IMR-90 (cell line): ENCODE results near the gene GNAI1. TPM values are rescaled to one million over a fixed set of nuclear protein-coding genes. Genes with fewer than 3 reads are reported as not detected.

ENCODE experiments used
- ATAC-seq: fragments of 200-7000 bp; cut with Tn5 transposase; 2 replicates; pipeline ENCODE4 v1.9.1; 2020; ENCODE audit warnings: low read depth, mild to moderate bottlenecking, moderate library complexity
- BruUV-seq: library from RNA; stranded (reverse); fragments of 400-500 nt; replicated peaks from 2 replicates; lab custom pipeline; 2021; lab: Mats Ljungman, UMichigan
- CTCF ChIA-PET: fragments of 300-600 bp; formaldehyde crosslinking; extraction: SDS; loops from one replicate; lab custom pipeline; 2021; ENCODE audit warnings: antibody characterized with exemption; lab: Yijun Ruan, JAX
- POLR2A ChIA-PET: fragments of 300-600 bp; sonication (Branson Sonifier 250); formaldehyde crosslinking; loops from one replicate; lab custom pipeline; 2022; ENCODE audit warnings: antibody characterized with exemption; ENCODE audit not compliant: unreplicated experiment; lab: Charles Lee
- DNase-seq: peaks from one replicate; pipeline ENCODE4 v3.0.0; 2013
- H2AFZ ChIP-seq: replicated peaks from 2 replicates; pipeline ENCODE3; 2013; ENCODE audit warnings: low read length, mild to moderate bottlenecking; ENCODE audit not compliant: poor library complexity
- H2AK5ac ChIP-seq: 2 replicates; pipeline ENCODE4 v1.6.1; 2013; ENCODE audit warnings: low read depth, low read length, inconsistent platforms
- H2AK9ac ChIP-seq: replicated peaks from 2 replicates; pipeline ENCODE3; 2013; ENCODE audit warnings: mild to moderate bottlenecking, low read depth, low read length, moderate library complexity; ENCODE audit not compliant: poor library complexity
- H2BK120ac ChIP-seq: 2 replicates; pipeline ENCODE4 v1.6.1; 2013; ENCODE audit warnings: low read depth, low read length, inconsistent platforms
- H2BK15ac ChIP-seq: 3 replicates; pipeline ENCODE4 v1.6.1; 2013; ENCODE audit warnings: low read depth, low read length, inconsistent platforms
- H2BK20ac ChIP-seq: 2 replicates; pipeline ENCODE4 v1.6.1; 2013; ENCODE audit warnings: low read depth, mild to moderate bottlenecking, inconsistent platforms, low read length, moderate library complexity
- H2BK5ac ChIP-seq: 2 replicates; pipeline ENCODE4 v1.6.1; 2013; ENCODE audit warnings: mild to moderate bottlenecking, low read depth, low read length, inconsistent platforms; ENCODE audit not compliant: poor library complexity, severe bottlenecking
- H3K14ac ChIP-seq: replicated peaks from 2 replicates; pipeline ENCODE4 v1.6.1; 2013; ENCODE audit warnings: low read depth, low read length, inconsistent platforms
- H3K18ac ChIP-seq: 2 replicates; pipeline ENCODE4 v1.6.1; 2013; ENCODE audit warnings: low read depth, low read length, control low read depth
- H3K23ac ChIP-seq: 2 replicates; pipeline ENCODE4 v1.6.1; 2013; ENCODE audit warnings: low read depth, low read length, inconsistent platforms
- H3K27ac ChIP-seq: 2 replicates; pipeline ENCODE4 v1.5.1; 2013; ENCODE audit warnings: mild to moderate bottlenecking, control low read depth, low read length; ENCODE audit not compliant: insufficient read depth
- H3K27me3 ChIP-seq: 2 replicates; pipeline ENCODE4 v1.6.1; 2013; ENCODE audit warnings: low read length; ENCODE audit not compliant: control insufficient read depth, insufficient read depth
- H3K36me3 ChIP-seq: 2 replicates; pipeline ENCODE4 v1.6.1; 2013; ENCODE audit warnings: low read length, mixed read lengths; ENCODE audit not compliant: control insufficient read depth, insufficient read depth
- H3K4ac ChIP-seq: 2 replicates; pipeline ENCODE4 v1.6.1; 2013; ENCODE audit warnings: low read depth, low read length, inconsistent platforms
- H3K4me1 ChIP-seq: 2 replicates; pipeline ENCODE4 v1.6.1; 2013; ENCODE audit warnings: low read length, mixed read lengths; ENCODE audit not compliant: control insufficient read depth, insufficient read depth
- H3K4me2 ChIP-seq: 2 replicates; pipeline ENCODE4 v1.6.1; 2013; ENCODE audit warnings: low read depth, mild to moderate bottlenecking, control low read depth, low read length, moderate library complexity
- H3K4me3 ChIP-seq: 2 replicates; pipeline ENCODE4 v1.5.1; 2013; ENCODE audit warnings: low read depth, mild to moderate bottlenecking, control low read depth, low read length, moderate library complexity; ENCODE audit not compliant: insufficient read depth
- H3K56ac ChIP-seq: 2 replicates; pipeline ENCODE4 v1.6.1; 2013; ENCODE audit warnings: low read length, inconsistent platforms; ENCODE audit not compliant: insufficient read depth; ENCODE audit errors: extremely low read depth
- H3K79me1 ChIP-seq, 2 experiments: 2 replicates each; pipeline ENCODE4 v1.6.1; 2013; ENCODE audit warnings: low read length in 2 of 2, inconsistent platforms in 1 of 2, low read depth in 1 of 2
- H3K9ac ChIP-seq: 2 replicates; pipeline ENCODE4 v1.6.1; 2013; ENCODE audit warnings: low read depth, low read length, control low read depth
- H3K9me1 ChIP-seq: 2 replicates; pipeline ENCODE4 v1.6.1; 2013; ENCODE audit warnings: low read length, inconsistent platforms; ENCODE audit not compliant: insufficient read depth
- H3K9me3 ChIP-seq: 2 replicates; pipeline ENCODE4 v1.6.1; 2013; ENCODE audit warnings: low read length; ENCODE audit not compliant: control insufficient read depth, insufficient read depth
- H4K20me1 ChIP-seq: 2 replicates; pipeline ENCODE4 v1.6.1; 2013; ENCODE audit warnings: low read length, inconsistent platforms; ENCODE audit not compliant: insufficient read depth
- H4K5ac ChIP-seq: 2 replicates; pipeline ENCODE4 v1.6.1; 2013; ENCODE audit warnings: mild to moderate bottlenecking, low read depth, low read length, control low read depth
- H4K8ac ChIP-seq, 2 experiments: 2 replicates each; pipeline ENCODE4 v1.6.1; 2013; ENCODE audit warnings: low read depth in 2 of 2, low read length in 2 of 2, control low read depth in 1 of 2, inconsistent platforms in 1 of 2
- H4K91ac ChIP-seq: 2 replicates; pipeline ENCODE4 v1.6.1; 2013; ENCODE audit warnings: low read depth, low read length, inconsistent platforms; ENCODE audit not compliant: insufficient read depth
- CEBPB ChIP-seq: IDR thresholded peaks from 2 replicates; pipeline ENCODE4 v1.6.1; 2012; ENCODE audit warnings: low read depth, low read length, improper control_type of control experiment
- ELK1 ChIP-seq: fragments of 150-350 bp; IDR thresholded peaks from 2 replicates; pipeline ENCODE4 v1.6.1; 2016; ENCODE audit warnings: low read depth, mild to moderate bottlenecking, low read length, moderate library complexity, borderline replicate concordance
- SMC3 ChIP-seq: fragments of 150-350 bp; IDR thresholded peaks from 2 replicates; pipeline ENCODE4 v1.6.1; 2016; ENCODE audit warnings: low read depth, mild to moderate bottlenecking, antibody characterized with exemption, low read length, moderate library complexity
- WGBS, 2 experiments: methylation state at CpG; one replicate each; pipeline versions ENCODE4 v1.1.5 to v1.1.7; 2013; ENCODE audit warnings: missing lambda C conversion rate in 2 of 2; ENCODE audit not compliant: insufficient read length in 1 of 2; ENCODE audit errors: extremely low coverage in 2 of 2; 5-methylcytosine and 5-hydroxymethylcytosine counted together
- dilution Hi-C: fragments of 300-500 bp; cut with HindIII; formaldehyde crosslinking; loops from one replicate; pipeline ENCODE4 v1.14.3; 2018; ENCODE audit warnings: low sequenced_read_pairs; ENCODE audit not compliant: unreplicated experiment
- in situ Hi-C: fragments of 300-500 bp; cut with MboI; formaldehyde crosslinking; loops from 3 replicates; pipeline ENCODE4 v1.14.3; 2019; ENCODE audit warnings: low sequenced_read_pairs, inconsistent platforms, mixed read lengths
- intact Hi-C: fragments of 100-400 bp; cut with micrococcal nuclease; formaldehyde crosslinking; loops from 2 replicates; pipeline ENCODE4 v1.10.0; 2022
- polyA plus RNA-seq, 3 experiments: library from polyadenylated mRNA; depleted of rRNA; stranded (reverse); fragments of >200 nt; gene quantifications; 2 replicates each; pipeline ENCODE4 v1.2.3, GENCODE V29; 2012; ENCODE audit warnings: low replicate concordance in 1 of 3
- total RNA-seq: library from RNA; depleted of rRNA; stranded (reverse); fragments of >200 nt; gene quantifications from 2 replicates; pipeline ENCODE4 v1.2.3, GENCODE V29; 2012

GNAI1 gene
- total and polyA plus RNA-seq, 2 of the 4 experiments (the other 2 are of a cell fraction), result 21.1 to 26.5 TPM

DNA sequence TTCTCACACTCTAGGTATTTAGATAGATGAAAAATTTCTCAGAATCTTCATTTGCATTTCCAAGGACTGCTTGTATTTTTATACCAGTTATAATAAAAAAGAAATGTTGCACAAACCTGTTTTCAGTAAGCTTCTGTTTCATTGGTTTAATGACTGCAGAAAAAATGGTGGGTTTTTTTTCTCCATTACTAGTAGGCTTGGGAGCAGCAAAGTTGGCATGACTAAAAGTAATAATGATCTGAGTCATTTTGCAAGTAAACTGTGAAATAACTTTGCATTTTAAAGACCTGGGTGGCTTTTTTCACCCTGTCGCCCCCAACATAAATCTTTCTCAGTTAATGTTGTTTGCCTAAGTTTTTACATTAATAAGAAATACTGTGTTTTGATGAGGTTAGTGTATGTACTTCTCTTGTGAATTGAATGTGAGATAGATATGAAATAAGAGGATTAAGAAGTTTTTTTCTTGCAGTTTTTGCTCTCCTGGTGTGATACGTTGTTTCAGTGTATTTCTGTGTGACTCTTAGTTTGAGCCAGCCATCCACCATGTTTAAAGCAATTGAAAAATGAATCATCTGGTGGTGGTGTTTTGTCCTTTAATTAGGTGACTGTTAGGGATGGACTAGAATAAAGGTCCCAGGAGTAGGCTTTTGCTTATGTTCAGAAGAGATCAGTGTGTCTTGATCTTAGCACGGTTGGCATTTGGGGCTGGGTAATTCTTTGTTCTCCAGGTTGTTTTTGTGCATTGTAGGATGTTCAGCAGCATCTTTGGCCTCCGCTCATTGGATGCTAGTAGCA lies 1.8 kb downstream of the GNAI1 start:
- H3K79me1 ChIP-seq, result peaks cover 10 to 45% of the 10 kb centered on the region in 2 experiments
- CTCF ChIA-PET, result no interaction called here
- H2BK120ac ChIP-seq, result no peak overlapping the region; the same call in 1 of the 2 replicates
- H4K5ac ChIP-seq, result no peak overlapping the region; the same call in 1 of the 2 replicates
- peaks cover 31% of the 10 kb centered on the region; the same call in 1 of the 2 replicates for H4K20me1 ChIP-seq
- peak overlapping the region; percentile 60; the same call in 1 of the 2 replicates for H3K27ac ChIP-seq
- no peak overlapping the region; a peak in 1 of 4 replicates for H4K8ac ChIP-seq
- peak overlapping the region; percentile 94 for H3K4me2 ChIP-seq
- H3K4ac ChIP-seq, result peak overlapping the region; percentile 45; the same call in 1 of the 2 replicates
- no peak overlapping the region for H2AFZ ChIP-seq
- peak overlapping the region; percentile 82; the same call in 1 of the 2 replicates for H3K56ac ChIP-seq
- WGBS, 2 experiments, result no CpG with 5 or more reads among the region's 4 CpGs
- H3K18ac ChIP-seq, result peak overlapping the region; percentile 6
- H3K36me3 ChIP-seq, result no peaks in the 10 kb centered on the region
- no peak overlapping the region for H2AK9ac ChIP-seq
- peak overlapping the region; percentile 99 for H3K14ac ChIP-seq
- no peaks in the 10 kb centered on the region for H3K9me3 ChIP-seq
- peak; percentile 63 for DNase-seq
- H3K4me1 ChIP-seq, result peaks cover 8% of the 10 kb centered on the region
- peaks cover 6% of the 10 kb centered on the region; the same call in 1 of the 2 replicates for H3K9me1 ChIP-seq
- peak overlapping the region; percentile 97 for H3K9ac ChIP-seq
- H3K27me3 ChIP-seq, result no peaks in the 10 kb centered on the region
- dilution Hi-C loops (no loop called here), intact Hi-C loops (loop anchor here (1.0 to 5.0 kb wide), 4 partner anchors 11 to 256 kb away; no protein-coding TSS in a partner anchor), in situ Hi-C loops (loop anchor here (5.0 kb wide), 1 partner anchor 256 kb away; no protein-coding TSS in a partner anchor)
- H4K91ac ChIP-seq, result peak overlapping the region; percentile 6; the same call in 1 of the 2 replicates
- H3K23ac ChIP-seq, result peak overlapping the region; percentile 100
- no peak for ATAC-seq
- peak overlapping the region; percentile 80 for H2BK5ac ChIP-seq
- H2BK15ac ChIP-seq, result peak overlapping the region; percentile 1; the same call in 1 of the 3 replicates
- BruUV-seq, result TSS peak; percentile 27
- H2BK20ac ChIP-seq, result no peak overlapping the region
- no peak overlapping the region for H2AK5ac ChIP-seq
- POLR2A ChIA-PET, result no interaction called here
- TF ChIP-seq SMC3 (no peak), ELK1 (no peak), CEBPB (peak; percentile 14; the same call in 1 of the 2 replicates)
- peak overlapping the region; percentile 98 for H3K4me3 ChIP-seq
